ENCODE measurements around the gene OR6C65.

OR6C65 gene

DNA sequence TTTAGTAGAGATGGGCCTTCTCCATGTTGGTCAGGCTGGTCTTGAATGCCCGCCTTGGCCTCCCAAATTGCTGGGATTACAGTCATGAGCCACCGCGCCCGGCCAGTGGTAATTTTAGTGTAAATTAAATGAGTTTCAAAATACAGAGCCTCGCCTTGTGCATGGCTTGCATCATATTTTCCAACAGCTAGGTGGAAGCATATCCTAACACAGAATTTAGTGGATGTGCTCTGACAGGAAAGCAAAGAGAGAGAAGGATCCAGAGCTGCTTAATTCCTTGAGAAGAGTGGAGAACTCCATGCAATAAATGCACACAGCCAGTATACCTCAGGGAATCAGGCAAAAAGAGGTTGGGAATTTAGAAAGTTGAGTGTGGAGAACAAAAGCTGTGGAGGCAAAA is 46.0 kb downstream of the OR6C65 start:
- no peak for DNase-seq (ENCODE audit: low read depth)

DNA sequence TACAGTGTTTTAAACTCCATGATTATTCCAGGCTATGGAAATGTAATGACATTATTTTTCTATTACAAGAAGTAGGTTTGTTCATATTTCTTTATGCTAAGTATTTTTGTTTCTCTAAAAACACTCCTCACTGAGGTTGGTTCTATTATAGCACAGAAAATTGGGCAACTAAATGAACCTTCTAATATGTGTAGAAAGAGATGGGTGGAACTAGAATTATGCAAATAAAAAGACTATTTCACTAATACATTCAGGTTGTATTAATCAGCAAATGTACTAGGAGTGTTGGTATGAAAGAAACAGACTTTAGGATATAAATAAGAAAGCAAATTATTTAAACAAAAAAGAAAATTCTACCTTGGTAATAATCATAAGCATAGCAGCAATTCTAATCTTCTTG is 48.5 kb downstream of the OR6C65 start:
- DNase-seq (ENCODE audit: low read depth) = no peak
